ENCODE measurements around the gene OTUB2.

Gene OTUB2

GRCh38 chr14:94042433-94043091, 16.4 kb downstream of the OTUB2 start:
- DNase-seq = no peak

- DNase-seq = no peak
Observed at GRCh38 chr14:94043111-94043755, 17.1 kb downstream of the OTUB2 start.

DNA sequence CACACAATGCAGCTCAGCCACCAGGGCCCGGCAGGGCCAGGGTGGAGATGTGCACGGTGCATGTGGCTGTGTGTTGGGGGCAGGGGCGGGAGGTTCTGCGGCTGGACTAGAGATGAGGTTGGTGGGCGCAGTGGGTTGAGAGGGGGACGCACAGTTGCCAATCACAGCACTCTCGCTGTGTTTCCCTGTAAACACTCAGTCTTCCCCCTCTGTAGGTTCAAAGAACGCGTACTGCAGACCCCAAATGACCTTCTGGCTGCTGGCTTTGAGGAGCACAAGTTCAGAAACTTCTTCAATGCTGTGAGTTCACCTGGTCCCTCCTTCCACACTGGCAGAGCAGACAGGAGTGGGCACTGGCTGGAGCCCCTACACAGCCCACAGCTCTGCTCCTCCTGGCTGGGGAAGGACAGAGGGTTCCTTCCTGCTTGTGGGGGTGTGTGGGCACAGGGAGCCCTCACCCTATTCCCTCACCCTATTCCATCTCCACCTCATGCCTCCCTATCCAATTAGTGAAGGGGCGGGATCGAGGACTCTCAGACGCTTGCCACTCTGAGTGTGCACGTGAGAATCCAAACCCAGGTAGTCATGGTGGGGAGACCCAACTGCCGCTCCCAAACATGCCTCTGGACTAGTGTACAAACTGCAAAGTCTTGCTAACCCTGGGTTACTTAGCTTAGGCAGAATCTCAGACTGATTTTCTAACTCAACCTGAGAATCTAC, 17.8 kb downstream of the OTUB2 start:
- no peak for DNase-seq

- DNase-seq = no peak
Observed at GRCh38 chr14:94044476-94045091, 18.4 kb downstream of the OTUB2 start.

- DNase-seq = no peak
Observed at GRCh38 chr14:94045101-94045500, 19.0 kb downstream of the OTUB2 start.

DNA sequence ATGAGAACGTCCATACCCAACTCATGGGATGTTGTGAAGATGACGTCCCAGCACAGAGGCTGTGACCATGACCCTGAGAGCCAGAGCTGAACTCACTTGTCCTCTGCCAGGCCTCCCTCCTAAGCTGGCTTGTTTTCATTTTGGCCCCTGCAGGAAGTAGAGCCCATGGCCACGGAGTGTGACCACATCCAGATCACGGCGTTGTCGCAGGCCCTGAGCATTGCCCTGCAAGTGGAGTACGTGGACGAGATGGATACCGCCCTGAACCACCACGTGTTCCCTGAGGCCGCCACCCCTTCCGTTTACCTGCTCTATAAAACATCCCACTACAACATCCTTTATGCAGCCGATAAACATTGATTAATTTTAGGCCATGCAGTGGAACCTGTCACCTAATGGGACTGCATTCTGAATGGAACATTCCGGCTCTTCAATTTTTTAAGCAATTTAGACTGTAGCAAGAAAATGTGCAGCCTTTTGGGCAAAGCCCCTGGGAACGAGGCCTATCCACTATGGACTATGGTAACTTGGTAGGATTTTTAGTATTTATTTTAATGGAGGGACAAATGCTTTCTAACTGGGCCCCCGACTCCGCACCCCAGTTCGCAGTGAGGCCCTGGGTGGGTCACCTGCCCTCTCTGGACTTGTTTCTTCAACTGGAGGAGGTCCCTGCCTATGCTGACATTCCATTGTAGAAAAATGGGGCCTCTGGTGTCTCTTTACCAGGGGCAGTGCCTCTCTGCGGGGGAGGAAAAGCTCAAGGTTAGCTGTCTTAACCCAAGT, 19.6 kb downstream of the OTUB2 start:
- DNase-seq = no peak

DNA sequence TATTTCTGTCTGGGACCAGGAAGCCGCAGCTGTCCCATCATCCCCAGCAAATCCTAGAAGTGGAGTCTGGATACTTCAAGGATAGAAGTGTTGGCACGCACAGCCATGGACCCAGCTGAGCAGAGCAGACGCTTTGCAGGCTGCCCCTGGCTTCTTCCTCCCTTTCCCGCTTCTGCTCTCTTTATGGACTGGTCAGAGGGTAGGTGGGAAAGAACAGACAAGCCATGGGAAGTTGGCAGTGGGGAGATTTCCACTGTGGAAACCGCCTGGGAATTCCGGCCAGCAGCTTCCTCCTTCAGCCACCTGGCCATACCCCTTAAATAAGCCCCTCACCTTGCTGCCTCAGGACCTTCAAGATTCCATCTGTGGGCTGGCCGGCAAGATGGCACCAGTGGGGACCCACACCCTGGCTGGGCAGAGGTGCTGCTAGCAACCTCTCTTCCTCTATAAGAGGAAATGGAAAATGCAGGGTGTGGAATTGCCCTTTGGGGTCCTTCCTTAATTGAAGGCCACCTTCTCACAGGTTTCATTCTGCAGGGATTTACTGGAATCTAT, 20.6 kb downstream of the OTUB2 start:
- no peak for DNase-seq

DNA sequence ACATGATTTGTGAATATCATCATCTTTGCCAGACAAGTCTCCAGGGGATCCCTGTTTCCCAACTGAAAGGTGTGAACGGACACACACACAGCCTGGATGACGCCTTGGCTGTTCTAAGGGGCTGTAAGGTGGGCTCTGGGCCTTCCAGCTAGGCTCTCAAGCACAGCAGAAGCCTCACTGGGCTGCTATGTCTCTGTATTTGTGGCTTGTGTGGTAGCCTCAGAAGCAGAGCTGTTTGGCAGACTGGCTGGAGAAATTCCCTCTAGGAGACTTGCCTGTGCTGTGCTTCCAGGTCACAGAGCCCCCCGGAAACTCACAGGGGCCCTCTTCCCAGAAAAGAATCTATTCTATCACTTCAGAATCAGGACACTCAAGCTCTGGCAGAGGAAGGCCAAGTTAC, 21.4 kb downstream of the OTUB2 start:
- DNase-seq = no peak

GRCh38 chr14:94048691-94049624, 22.8 kb downstream of the OTUB2 start:
- DNase-seq = no peak

DNA sequence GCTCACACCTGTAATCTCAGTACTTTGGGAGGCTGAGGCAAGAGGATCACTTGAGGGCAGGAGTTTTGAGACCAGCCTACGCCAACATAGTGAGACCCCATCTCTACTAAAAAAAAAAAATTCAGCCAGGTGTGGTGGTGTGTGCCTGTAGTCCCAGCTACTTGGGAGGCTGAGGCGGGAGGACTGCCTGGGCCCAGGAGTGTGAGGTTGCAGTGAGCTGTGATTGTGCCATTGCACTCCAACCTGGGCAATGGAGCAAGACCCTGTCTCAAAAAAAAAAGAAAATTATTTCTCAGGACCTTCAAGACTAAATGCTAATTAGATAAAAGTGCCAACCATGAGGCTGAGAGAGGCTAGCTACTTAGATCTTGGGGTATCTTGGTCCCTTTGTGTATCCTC, 23.5 kb downstream of the OTUB2 start:
- DNase-seq = no peak

- no peak for DNase-seq
Observed at GRCh38 chr14:94050231-94050880, 24.2 kb downstream of the OTUB2 start.

DNA sequence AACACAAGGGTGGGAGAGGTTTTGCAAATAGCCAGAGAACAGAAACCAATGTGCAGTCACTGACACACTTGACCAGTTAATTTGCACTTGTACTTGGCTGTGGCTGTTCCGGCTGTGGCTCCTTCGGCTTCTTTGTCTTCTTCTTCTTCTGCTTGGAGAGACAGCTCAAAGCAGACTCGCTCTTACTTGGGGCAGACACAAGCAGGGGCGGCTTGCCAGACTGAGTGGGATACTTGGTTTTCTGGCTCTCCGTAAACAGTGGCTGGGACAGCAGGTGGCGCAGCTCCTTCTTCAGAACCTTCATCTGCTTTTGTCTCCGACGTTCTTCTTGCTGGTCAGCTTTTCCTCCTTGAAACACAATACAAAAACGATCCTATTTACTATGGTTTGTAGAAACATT, 25.0 kb downstream of the OTUB2 start:
- peak; percentile 62 to 72 for DNase-seq

- no peak for DNase-seq
Observed at GRCh38 chr14:94051779-94052178, 25.6 kb downstream of the OTUB2 start.

DNA sequence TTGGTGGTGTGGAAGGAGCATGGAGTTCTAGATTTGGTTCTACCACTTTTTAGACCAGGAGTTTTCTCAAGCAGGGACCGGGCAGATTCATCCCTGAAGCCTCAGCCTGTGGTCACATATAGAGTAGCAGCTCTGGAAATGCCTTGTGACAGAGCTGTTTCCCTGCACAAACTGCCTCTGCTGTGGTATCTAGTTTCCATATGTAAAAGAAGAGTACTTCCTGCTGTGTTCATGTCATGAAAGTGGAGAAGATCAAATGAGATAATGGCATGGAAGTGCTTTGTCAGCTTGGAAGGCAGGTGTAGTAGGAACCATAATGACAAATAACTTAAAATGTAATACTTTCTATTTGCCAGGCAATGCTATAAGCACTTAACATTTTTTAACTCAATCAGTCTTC, 26.1 kb downstream of the OTUB2 start:
- DNase-seq = no peak

DNA sequence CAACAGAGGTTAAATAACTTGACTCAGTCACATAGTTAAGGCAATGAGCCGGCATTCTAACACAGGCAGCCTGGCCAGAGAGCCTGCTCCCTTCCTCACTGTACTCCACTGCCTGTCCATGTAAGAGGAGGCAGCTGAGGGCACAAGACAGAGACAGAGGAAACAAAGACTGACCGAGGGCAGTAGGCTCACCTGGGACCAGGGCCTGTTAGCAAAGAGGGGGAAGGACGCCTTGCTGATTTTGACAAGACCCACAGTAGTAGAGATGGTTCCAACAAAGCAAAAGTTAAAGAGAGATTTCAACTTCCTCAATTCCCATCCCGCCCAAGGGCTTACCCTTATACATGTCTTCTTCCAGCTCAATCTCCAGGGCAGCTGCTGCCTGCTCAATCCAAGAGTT, 26.5 kb downstream of the OTUB2 start:
- no peak for DNase-seq

GRCh38 chr14:94054401-94054800, 28.3 kb downstream of the OTUB2 start:
- no peak for DNase-seq

DNA sequence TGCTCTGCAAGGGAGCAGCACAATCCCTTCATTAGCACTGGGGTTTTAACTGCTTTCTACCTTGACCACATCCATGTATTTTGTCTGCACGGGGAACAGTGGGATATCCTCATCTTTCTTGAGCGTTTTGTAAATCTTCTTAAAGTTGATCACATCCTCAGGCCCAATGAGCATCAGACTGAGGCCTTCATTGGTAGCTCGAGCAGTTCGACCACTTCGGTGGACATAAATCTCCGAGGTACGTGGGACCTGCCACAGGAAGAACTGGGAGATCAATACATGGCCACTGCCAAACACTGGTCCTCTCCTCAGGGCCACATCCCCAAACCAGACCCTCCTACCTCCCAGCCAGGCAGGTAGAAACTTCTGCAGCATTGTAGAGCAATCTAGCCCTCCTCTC, 28.8 kb downstream of the OTUB2 start:
- DNase-seq = no peak

GRCh38 chr14:94056579-94057308, 30.6 kb downstream of the OTUB2 start:
- DNase-seq = no peak

GRCh38 chr14:94058128-94058673, 32.1 kb downstream of the OTUB2 start:
- no peak for DNase-seq

GRCh38 chr14:94058674-94059138, 32.6 kb downstream of the OTUB2 start:
- no peak for DNase-seq
